Gastrocnemius medialis (tissue), 4 donors: ENCODE data around the gene NUB1.

Source experiments
- POLR2A ChIP-seq, 2 donors: fragments of 450-650 bp; IDR thresholded peaks; one replicate each; pipeline ENCODE4 v1.6.1; 2017; ENCODE audit warnings: antibody characterized with exemption in 2 of 2, mild to moderate bottlenecking in 2 of 2, moderate library complexity in 2 of 2
- TF ChIP-seq, protein P1 (sequence below), 5 experiments: fragments of 450-650 bp in 3 of 5; fragments of 200-600 bp in 2 of 5; sonication (generic) in 2 of 5; IDR thresholded peaks in 4 of 5; conservative IDR thresholded peaks in 1 of 5; 1 replicate in 4 of 5; 2 replicates in 1 of 5; pipeline ENCODE4 v1.5.1; 2016 to 2019; ENCODE audit warnings: antibody characterized with exemption in 5 of 5, mild to moderate bottlenecking in 3 of 5, moderate library complexity in 3 of 5

DNA sequence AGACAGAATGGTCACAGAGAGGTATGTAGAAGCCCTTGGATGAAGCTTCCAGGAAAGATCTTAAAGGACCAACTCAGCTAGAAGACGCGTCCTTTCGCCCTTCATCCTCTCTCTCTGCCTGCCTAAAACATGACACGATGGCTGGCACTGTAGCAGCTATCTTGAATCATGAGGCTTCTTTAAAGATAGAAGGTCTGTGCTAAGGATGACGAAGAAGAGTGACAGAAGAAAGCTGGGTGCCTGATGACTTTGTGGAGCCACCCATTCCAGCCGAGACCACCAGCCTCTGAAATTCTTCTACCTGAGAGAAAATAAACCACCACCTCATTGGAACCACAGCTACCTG is 42.7 kb downstream of the NUB1 start:
- TF ChIP-seq, protein P1, sequence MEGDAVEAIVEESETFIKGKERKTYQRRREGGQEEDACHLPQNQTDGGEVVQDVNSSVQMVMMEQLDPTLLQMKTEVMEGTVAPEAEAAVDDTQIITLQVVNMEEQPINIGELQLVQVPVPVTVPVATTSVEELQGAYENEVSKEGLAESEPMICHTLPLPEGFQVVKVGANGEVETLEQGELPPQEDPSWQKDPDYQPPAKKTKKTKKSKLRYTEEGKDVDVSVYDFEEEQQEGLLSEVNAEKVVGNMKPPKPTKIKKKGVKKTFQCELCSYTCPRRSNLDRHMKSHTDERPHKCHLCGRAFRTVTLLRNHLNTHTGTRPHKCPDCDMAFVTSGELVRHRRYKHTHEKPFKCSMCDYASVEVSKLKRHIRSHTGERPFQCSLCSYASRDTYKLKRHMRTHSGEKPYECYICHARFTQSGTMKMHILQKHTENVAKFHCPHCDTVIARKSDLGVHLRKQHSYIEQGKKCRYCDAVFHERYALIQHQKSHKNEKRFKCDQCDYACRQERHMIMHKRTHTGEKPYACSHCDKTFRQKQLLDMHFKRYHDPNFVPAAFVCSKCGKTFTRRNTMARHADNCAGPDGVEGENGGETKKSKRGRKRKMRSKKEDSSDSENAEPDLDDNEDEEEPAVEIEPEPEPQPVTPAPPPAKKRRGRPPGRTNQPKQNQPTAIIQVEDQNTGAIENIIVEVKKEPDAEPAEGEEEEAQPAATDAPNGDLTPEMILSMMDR (IDR thresholded peaks at IDR 0.05 in 4 of 5, conservative IDR thresholded peaks at IDR 0.05 in 1 of 5): no peak
- no peak for TF ChIP-seq POLR2A (IDR thresholded peaks at IDR 0.05)
